ENCODE data around the gene TTBK1. TPM values are rescaled to one million over a fixed set of nuclear protein-coding genes. Genes with fewer than 3 reads are reported as not detected.

Gene TTBK1
- total and polyA plus RNA-seq, 4 donors: 6.1 to 29.9 (median 19.3) TPM

DNA sequence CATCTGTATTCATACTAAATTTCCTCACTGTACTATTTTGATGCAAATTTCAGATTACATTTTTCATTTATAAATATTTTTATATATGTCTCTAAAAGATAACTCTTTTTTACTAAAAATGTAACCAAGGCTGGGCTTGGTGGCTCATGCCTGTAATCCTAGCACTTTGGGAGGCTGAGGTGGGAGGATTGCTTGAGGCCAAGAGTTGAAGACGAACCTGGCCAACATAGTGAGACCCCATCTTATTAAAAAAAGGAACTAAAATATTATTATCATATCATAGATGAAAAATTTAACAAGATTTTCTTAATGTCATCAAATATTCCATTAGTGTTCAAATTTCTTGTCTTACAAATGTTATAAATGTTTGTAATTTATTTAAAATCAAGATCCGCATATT lies 7.4 kb upstream of the TTBK1 start:
- WGBS (ENCODE audit: insufficient coverage): no CpG with 5 or more reads among the region's 2 CpGs
- Histone ChIP-seq H3K27ac (ENCODE audit: low read depth, low read length) (no peak overlapping the region), H3K27me3 (ENCODE audit: control insufficient read depth, insufficient read depth, low read length) (peaks cover 5% of the 10 kb centered on the region), H3K9me3 (ENCODE audit: control insufficient read depth, insufficient read depth, low read length) (no peaks in the 10 kb centered on the region), H3K4me1 (ENCODE audit: control insufficient read depth, insufficient read depth, low read length) (no peaks in the 10 kb centered on the region), H3K36me3 (ENCODE audit: control insufficient read depth, insufficient read depth, low read length) (no peaks in the 10 kb centered on the region), H3K4me3 (ENCODE audit: low read depth, low read length) (no peak overlapping the region)
- DNase-seq (ENCODE audit: low read depth in 4 of 6, low spot score in 6 of 6): no peak

DNA sequence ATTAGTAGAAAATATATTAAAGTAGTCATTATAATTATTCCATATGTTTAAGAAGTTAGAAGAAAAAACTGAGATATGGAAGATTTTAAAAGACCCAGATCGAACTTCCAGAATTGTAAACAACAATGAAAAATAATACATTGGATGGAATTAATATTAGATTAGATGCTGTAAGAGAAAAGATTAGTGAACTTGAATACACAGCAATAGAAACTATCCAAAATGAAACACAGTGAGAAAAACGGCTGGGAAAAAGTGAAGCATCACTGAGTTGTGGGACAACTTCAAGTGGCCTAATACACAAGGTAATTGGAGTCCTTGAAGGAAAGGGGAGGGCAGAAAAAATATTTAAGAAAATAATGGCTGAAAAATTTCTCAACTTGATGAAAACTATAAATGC lies 4.2 kb upstream of the TTBK1 start:
- no peak for DNase-seq (ENCODE audit: low read depth in 4 of 6, low spot score in 6 of 6)
- Histone ChIP-seq H3K4me1 (ENCODE audit: control insufficient read depth, insufficient read depth, low read length) (peaks cover 5% of the 10 kb centered on the region), H3K9me3 (ENCODE audit: control insufficient read depth, insufficient read depth, low read length) (no peaks in the 10 kb centered on the region), H3K27ac (ENCODE audit: low read depth, low read length) (no peak overlapping the region), H3K36me3 (ENCODE audit: control insufficient read depth, insufficient read depth, low read length) (no peaks in the 10 kb centered on the region), H3K4me3 (ENCODE audit: low read depth, low read length) (no peak overlapping the region), H3K27me3 (ENCODE audit: control insufficient read depth, insufficient read depth, low read length) (peaks cover 18% of the 10 kb centered on the region)
- WGBS (ENCODE audit: insufficient coverage): no CpG with 5 or more reads among the region's 2 CpGs

DNA sequence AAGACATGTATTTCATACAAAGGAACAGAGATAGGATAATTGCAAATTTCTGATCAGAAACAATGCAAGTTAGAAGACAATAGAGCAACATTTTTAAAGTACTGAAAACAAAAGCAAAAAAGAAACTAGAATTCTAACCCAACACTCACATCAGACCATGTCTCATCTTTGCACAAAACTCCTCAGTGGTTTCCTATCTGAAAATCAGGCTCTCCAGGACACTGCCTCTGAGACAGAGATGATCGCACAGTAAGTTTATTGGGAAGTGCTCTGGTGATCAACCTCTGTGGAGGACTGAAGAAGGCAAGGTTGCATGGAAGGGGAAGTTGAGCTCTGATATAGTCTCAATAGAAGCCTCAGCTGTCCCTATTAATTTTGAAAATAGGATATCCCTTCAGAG lies 2.3 kb upstream of the TTBK1 start:
- no peak for DNase-seq (ENCODE audit: low read depth in 4 of 6, low spot score in 6 of 6)
- Histone ChIP-seq H3K9me3 (ENCODE audit: control insufficient read depth, insufficient read depth, low read length) (no peaks in the 10 kb centered on the region), H3K36me3 (ENCODE audit: control insufficient read depth, insufficient read depth, low read length) (no peaks in the 10 kb centered on the region), H3K27ac (ENCODE audit: low read depth, low read length) (no peak overlapping the region), H3K4me1 (ENCODE audit: control insufficient read depth, insufficient read depth, low read length) (peaks cover 14% of the 10 kb centered on the region), H3K4me3 (ENCODE audit: low read depth, low read length) (no peak overlapping the region), H3K27me3 (ENCODE audit: control insufficient read depth, insufficient read depth, low read length) (peaks cover 18% of the 10 kb centered on the region)
- 100% methylated on average over 1 of the region's 1 CpG for WGBS (ENCODE audit: insufficient coverage)

GRCh38 chr6:43241446-43241845 lies 1.8 kb upstream of the TTBK1 start:
- Histone ChIP-seq H3K9me3 (ENCODE audit: control insufficient read depth, insufficient read depth, low read length) (no peaks in the 10 kb centered on the region), H3K4me3 (ENCODE audit: low read depth, low read length) (no peak overlapping the region), H3K27me3 (ENCODE audit: control insufficient read depth, insufficient read depth, low read length) (peaks cover 18% of the 10 kb centered on the region), H3K4me1 (ENCODE audit: control insufficient read depth, insufficient read depth, low read length) (peaks cover 19% of the 10 kb centered on the region), H3K36me3 (ENCODE audit: control insufficient read depth, insufficient read depth, low read length) (peaks cover 2% of the 10 kb centered on the region), H3K27ac (ENCODE audit: low read depth, low read length) (no peak overlapping the region)
- WGBS (ENCODE audit: insufficient coverage): 93% methylated on average over 2 of the region's 2 CpGs
- no peak for DNase-seq (ENCODE audit: low read depth in 4 of 6, low spot score in 6 of 6)

GRCh38 chr6:43243664-43244321 lies 512 bp downstream of the TTBK1 start:
- peak in 1 of 6 donors; percentile 8 for DNase-seq (ENCODE audit: low read depth in 4 of 6, low spot score in 6 of 6)
- peak overlapping the region; percentile 35 for H3K4me3 ChIP-seq (ENCODE audit: low read depth, low read length)
- peaks cover 15% of the 10 kb centered on the region for H3K27me3 ChIP-seq (ENCODE audit: control insufficient read depth, insufficient read depth, low read length)
- H3K36me3 ChIP-seq (ENCODE audit: control insufficient read depth, insufficient read depth, low read length): peaks cover 7% of the 10 kb centered on the region
- peaks cover 38% of the 10 kb centered on the region for H3K4me1 ChIP-seq (ENCODE audit: control insufficient read depth, insufficient read depth, low read length)
- no peak overlapping the region for H3K27ac ChIP-seq (ENCODE audit: low read depth, low read length)
- no peaks in the 10 kb centered on the region for H3K9me3 ChIP-seq (ENCODE audit: control insufficient read depth, insufficient read depth, low read length)
- WGBS (ENCODE audit: insufficient coverage): 8% methylated on average over 37 of the region's 37 CpGs

DNA sequence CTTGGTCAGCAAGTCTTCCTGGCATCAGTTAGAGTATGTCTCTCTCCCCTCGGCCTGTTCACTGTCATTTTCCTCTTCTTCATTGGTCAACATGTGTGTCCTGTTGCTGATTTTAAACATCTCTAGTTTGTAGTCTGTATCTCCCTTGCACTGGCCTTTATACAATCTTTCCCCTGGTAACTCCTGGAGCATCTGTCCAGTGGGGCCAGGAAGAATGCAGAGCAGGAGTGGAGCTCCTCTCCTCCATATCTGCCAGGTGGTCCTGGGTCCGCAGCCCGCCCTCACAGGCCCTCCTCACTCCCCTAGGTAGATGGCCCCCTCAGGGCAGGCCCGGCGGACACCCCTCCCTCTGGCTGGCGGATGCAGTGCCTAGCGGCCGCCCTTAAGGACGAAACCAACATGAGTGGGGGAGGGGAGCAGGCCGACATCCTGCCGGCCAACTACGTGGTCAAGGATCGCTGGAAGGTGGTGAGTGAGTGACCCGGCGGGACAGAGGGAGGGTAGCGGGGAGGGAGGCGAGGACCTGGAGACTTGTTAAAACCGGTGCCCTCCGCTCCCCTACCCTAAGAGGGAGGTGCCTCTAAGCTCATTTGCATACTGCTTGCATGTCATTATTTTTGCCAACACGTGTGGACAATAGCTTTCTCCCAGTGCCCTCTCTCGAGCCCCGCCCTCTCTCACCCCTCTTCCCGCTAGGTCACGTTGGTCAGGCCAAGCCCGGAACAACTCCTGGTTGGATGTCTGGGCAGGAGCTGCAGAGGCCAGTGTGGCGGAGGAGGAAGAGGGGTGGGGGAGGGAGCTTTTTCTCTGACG lies 3.2 kb downstream of the TTBK1 start:
- peak in 5 of 6 donors; percentile 26 to 85 (median 43) for DNase-seq (ENCODE audit: low read depth in 4 of 6, low spot score in 6 of 6)
- 5% methylated on average over 12 of the region's 27 CpGs for WGBS (ENCODE audit: insufficient coverage)
- H3K27ac ChIP-seq (ENCODE audit: low read depth, low read length): peak overlapping the region; percentile 70

DNA sequence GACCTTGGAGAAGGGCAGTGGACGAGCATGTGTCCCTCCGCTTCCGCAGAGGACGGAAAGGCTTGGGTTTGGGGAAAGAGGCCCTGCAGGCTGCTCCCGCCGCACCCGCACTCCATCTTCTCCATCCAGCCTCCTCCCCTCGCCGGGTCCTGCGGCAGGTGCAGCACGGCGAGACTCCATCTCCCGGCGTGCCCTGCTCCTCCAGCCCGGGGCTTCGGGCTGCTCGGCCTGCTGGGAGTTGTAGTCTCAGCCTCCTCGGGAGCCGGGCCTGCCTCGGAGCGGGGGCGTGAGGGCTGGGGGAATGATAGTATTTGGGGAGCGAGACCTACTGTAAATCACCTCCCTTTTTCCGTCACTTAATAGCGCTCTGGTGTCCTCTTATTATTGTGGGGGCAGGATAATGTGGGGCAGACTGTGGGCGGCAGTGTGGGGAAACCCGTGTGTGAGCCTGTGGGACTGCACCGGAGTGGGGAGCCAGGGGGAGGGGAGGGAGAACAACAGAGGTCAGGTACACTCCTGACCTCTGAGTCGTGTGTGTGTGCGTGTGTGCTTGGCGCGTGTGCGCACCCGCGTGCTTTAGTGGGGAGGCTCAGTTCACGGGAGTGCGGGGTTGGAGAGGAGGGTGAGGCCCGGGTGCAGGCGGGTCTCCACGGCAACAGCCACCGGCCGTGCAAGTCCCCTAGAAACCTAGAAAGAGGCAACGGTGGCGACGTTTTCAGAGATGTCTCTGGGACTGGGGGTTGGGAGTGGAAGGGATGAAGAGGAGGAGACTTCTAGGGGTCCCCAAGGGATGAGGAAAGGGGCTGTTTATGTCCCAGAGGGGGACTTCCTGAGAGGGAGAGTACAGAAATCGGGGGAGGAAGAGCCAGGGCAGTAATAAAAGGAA lies 4.1 kb downstream of the TTBK1 start:
- whole genome bisulfite sequencing (ENCODE audit: insufficient coverage): under 1% methylated on average over 37 of the region's 46 CpGs
- peak overlapping the region; percentile 70 for H3K27ac ChIP-seq (ENCODE audit: low read depth, low read length)
- H3K4me1 ChIP-seq (ENCODE audit: control insufficient read depth, insufficient read depth, low read length): peaks cover 45% of the 10 kb centered on the region
- H3K9me3 ChIP-seq (ENCODE audit: control insufficient read depth, insufficient read depth, low read length): no peaks in the 10 kb centered on the region
- H3K27me3 ChIP-seq (ENCODE audit: control insufficient read depth, insufficient read depth, low read length): peaks cover 9% of the 10 kb centered on the region
- peaks cover 26% of the 10 kb centered on the region for H3K36me3 ChIP-seq (ENCODE audit: control insufficient read depth, insufficient read depth, low read length)
- peak overlapping the region; percentile 75 for H3K4me3 ChIP-seq (ENCODE audit: low read depth, low read length)
- peak; percentile 45 to 92 (median 68) for DNase-seq (ENCODE audit: low read depth in 4 of 6, low spot score in 6 of 6)

More for the DNA sequence above, 3.2 kb downstream of the TTBK1 start:
- Histone ChIP-seq H3K36me3 (ENCODE audit: control insufficient read depth, insufficient read depth, low read length) (peaks cover 19% of the 10 kb centered on the region), H3K4me1 (ENCODE audit: control insufficient read depth, insufficient read depth, low read length) (peaks cover 44% of the 10 kb centered on the region), H3K4me3 (ENCODE audit: low read depth, low read length) (peak overlapping the region; percentile 75), H3K27me3 (ENCODE audit: control insufficient read depth, insufficient read depth, low read length) (peaks cover 12% of the 10 kb centered on the region), H3K9me3 (ENCODE audit: control insufficient read depth, insufficient read depth, low read length) (no peaks in the 10 kb centered on the region)

DNA sequence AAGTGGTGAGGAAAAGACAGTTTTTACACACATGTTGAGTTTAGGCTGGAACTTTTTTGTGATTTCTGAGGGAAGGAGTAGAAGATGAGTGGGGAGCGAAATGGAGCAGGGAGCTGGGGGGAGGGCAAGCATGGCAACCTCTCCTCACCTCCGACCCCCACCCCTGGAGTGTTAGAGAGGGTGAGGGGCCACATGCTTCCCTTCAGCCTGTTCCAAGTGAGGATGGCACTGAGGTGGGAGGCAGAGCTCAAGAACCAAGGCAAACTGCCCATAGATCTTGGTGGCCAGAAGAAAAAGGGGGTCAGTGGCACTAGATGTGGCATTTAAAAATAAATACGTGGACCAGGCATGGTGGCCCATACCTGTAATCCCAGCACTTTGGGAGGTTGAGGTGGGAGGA lies 4.8 kb downstream of the TTBK1 start:
- Histone ChIP-seq H3K4me1 (ENCODE audit: control insufficient read depth, insufficient read depth, low read length) (peaks cover 42% of the 10 kb centered on the region), H3K4me3 (ENCODE audit: low read depth, low read length) (no peak overlapping the region), H3K9me3 (ENCODE audit: control insufficient read depth, insufficient read depth, low read length) (no peaks in the 10 kb centered on the region), H3K27ac (ENCODE audit: low read depth, low read length) (no peak overlapping the region), H3K36me3 (ENCODE audit: control insufficient read depth, insufficient read depth, low read length) (peaks cover 33% of the 10 kb centered on the region), H3K27me3 (ENCODE audit: control insufficient read depth, insufficient read depth, low read length) (peaks cover 2% of the 10 kb centered on the region)
- WGBS (ENCODE audit: insufficient coverage): 100% methylated on average over 1 of the region's 3 CpGs
- DNase-seq (ENCODE audit: low read depth in 4 of 6, low spot score in 6 of 6): no peak

GRCh38 chr6:43248791-43249190 lies 5.5 kb downstream of the TTBK1 start:
- Histone ChIP-seq H3K27ac (ENCODE audit: low read depth, low read length) (no peak overlapping the region), H3K4me1 (ENCODE audit: control insufficient read depth, insufficient read depth, low read length) (peaks cover 41% of the 10 kb centered on the region), H3K4me3 (ENCODE audit: low read depth, low read length) (no peak overlapping the region), H3K9me3 (ENCODE audit: control insufficient read depth, insufficient read depth, low read length) (no peaks in the 10 kb centered on the region), H3K27me3 (ENCODE audit: control insufficient read depth, insufficient read depth, low read length) (no peaks in the 10 kb centered on the region), H3K36me3 (ENCODE audit: control insufficient read depth, insufficient read depth, low read length) (peaks cover 40% of the 10 kb centered on the region)
- no peak for DNase-seq (ENCODE audit: low read depth in 4 of 6, low spot score in 6 of 6)

Data from spinal cord (tissue), 10 donors.